Retinal pigment epithelial cell (primary cell): ENCODE results near the gene TRPM3.

Experiments used
- DNase-seq: peaks from one replicate; pipeline ENCODE4 v3.0.0-alpha.2; 2010; ENCODE audit warnings: low read depth
- H3K4me3 ChIP-seq: 2 replicates; pipeline ENCODE4 v1.5.1; 2011; ENCODE audit warnings: mild to moderate bottlenecking, low read length, control low read depth, moderate library complexity
- TF ChIP-seq, protein P1 (sequence below): conservative IDR thresholded peaks from 2 replicates; pipeline ENCODE4 v1.5.1; 2011; ENCODE audit warnings: low read depth, low read length, control low read depth, inconsistent platforms

TRPM3 gene

DNA sequence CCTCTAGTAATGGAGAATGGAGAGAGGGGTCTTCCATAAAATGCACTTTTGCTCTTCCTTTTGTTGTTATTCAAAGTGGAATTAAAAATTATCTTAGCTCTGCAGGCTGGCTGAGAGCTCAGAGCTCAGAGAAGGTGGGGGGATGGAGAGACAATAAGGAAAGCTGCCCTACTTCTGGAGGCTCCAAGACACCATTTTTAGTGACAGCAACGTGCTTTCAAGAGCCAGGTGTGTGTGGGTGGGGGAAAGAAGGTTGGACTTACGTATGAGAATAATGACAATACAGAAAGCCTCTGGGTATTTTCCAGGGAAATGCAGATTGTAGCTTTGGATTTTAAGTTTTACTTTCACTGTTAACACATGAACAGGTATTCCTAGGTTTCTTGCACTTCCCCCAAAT, 173.9 kb downstream of the TRPM3 start:
- TF ChIP-seq, protein P1, sequence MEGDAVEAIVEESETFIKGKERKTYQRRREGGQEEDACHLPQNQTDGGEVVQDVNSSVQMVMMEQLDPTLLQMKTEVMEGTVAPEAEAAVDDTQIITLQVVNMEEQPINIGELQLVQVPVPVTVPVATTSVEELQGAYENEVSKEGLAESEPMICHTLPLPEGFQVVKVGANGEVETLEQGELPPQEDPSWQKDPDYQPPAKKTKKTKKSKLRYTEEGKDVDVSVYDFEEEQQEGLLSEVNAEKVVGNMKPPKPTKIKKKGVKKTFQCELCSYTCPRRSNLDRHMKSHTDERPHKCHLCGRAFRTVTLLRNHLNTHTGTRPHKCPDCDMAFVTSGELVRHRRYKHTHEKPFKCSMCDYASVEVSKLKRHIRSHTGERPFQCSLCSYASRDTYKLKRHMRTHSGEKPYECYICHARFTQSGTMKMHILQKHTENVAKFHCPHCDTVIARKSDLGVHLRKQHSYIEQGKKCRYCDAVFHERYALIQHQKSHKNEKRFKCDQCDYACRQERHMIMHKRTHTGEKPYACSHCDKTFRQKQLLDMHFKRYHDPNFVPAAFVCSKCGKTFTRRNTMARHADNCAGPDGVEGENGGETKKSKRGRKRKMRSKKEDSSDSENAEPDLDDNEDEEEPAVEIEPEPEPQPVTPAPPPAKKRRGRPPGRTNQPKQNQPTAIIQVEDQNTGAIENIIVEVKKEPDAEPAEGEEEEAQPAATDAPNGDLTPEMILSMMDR, result no peak
- DNase-seq, result no peak

DNA sequence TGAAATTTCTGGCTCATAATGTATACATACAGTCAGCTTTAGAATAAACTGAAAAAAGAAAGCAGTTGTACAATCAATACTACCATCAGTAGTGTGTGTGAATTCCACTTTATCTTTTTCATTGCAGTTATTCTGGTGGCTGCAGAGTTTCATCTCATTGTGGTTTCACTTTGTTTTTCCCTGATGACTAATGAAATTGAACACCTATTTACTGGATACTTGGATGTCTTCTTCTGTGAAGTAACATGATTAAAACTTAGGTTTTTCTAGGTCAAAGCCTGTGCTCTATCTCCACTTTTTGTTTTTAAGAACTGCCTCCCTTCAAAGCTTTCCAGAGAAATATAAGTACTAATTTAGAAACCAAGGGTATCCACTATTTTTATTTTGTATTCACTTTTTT, 174.3 kb downstream of the TRPM3 start:
- TF ChIP-seq, protein P1, result no peak
- no peak overlapping the region for H3K4me3 ChIP-seq
- DNase-seq, result no peak

More for the DNA sequence above, 173.9 kb downstream of the TRPM3 start:
- H3K4me3 ChIP-seq, result no peak overlapping the region

- H3K4me3 ChIP-seq, result no peak overlapping the region
- TF ChIP-seq, protein P1, result no peak
- DNase-seq, result no peak
These were observed 176.1 kb downstream of the TRPM3 start for GRCh38 chr9:70945301-70945700.

- DNase-seq, result no peak
- H3K4me3 ChIP-seq, result no peak overlapping the region
- TF ChIP-seq, protein P1, result no peak
These were observed 180.2 kb downstream of the TRPM3 start for GRCh38 chr9:70941191-70941590.

DNA sequence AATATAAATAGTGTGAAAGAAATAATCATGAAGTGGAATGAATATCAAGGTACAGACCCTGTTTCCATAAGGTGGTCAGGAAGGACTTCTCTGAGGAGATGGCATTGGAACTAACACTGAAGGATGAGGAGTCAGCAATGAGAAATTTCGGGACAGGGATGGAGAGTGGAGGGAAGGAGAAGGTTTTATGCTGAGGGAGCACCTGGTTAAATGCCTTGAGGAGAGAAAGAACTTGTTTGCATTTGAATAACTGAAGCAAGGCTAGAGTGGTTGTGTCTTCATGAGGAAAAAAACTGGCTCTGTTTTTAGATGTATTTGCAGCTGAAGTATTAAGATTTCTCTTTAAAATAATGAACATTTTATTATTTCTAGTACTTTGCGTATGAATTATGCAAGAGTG, 180.8 kb downstream of the TRPM3 start:
- TF ChIP-seq, protein P1, result no peak
- DNase-seq, result no peak
- no peak overlapping the region for H3K4me3 ChIP-seq

- TF ChIP-seq, protein P1, result no peak
- H3K4me3 ChIP-seq, result no peak overlapping the region
- no peak for DNase-seq
These were observed 184.9 kb downstream of the TRPM3 start for GRCh38 chr9:70936536-70936935.

GRCh38 chr9:70935856-70936255, 185.6 kb downstream of the TRPM3 start:
- H3K4me3 ChIP-seq, result no peak overlapping the region

More at GRCh38 chr9:70935856-70936255, 185.6 kb downstream of the TRPM3 start:
- TF ChIP-seq, protein P1, result no peak
- DNase-seq, result no peak
